ENCODE data around the gene APH1B. TPM values are rescaled to one million over a fixed set of nuclear protein-coding genes. Genes with fewer than 3 reads are reported as not detected.

The APH1B gene
- total RNA-seq, 1 donor from 2014 or later = 6.2 TPM

GRCh38 chr15:63330926-63331325 is 53.5 kb downstream of the APH1B start:
- Histone ChIP-seq H3K36me3 (no peaks in the 10 kb centered on the region), H3K4me3 (no peak overlapping the region), H3K4me1 (no peaks in the 10 kb centered on the region), H3K9me3 (replicated peaks) (no peaks in the 10 kb centered on the region), H3K27ac (replicated peaks) (no peak overlapping the region), H3K27me3 (ENCODE audit: low read depth) (no peaks in the 10 kb centered on the region)
- intact Hi-C loops (cut with micrococcal nuclease) = no loop called here
- DNase-seq = no peak
- TF ChIP-seq CTCF (IDR thresholded peaks at IDR 0.05; ENCODE audit: borderline replicate concordance) = no peak

- H3K4me1 ChIP-seq = no peaks in the 10 kb centered on the region
- intact Hi-C loops (cut with micrococcal nuclease) = no loop called here
- no peaks in the 10 kb centered on the region for H3K9me3 ChIP-seq (replicated peaks)
- no peak overlapping the region for H3K4me3 ChIP-seq
- no peaks in the 10 kb centered on the region for H3K36me3 ChIP-seq
- no peak for DNase-seq
- H3K27ac ChIP-seq (replicated peaks) = no peak overlapping the region
- no peaks in the 10 kb centered on the region for H3K27me3 ChIP-seq (ENCODE audit: low read depth)
- TF ChIP-seq CTCF (IDR thresholded peaks at IDR 0.05; ENCODE audit: borderline replicate concordance) = no peak
Measured at GRCh38 chr15:63331456-63331855, 54.1 kb downstream of the APH1B start.

GRCh38 chr15:63332367-63333124 is 55.1 kb downstream of the APH1B start:
- no peak overlapping the region for H3K4me3 ChIP-seq
- TF ChIP-seq CTCF (IDR thresholded peaks at IDR 0.05; ENCODE audit: borderline replicate concordance) = no peak
- no peaks in the 10 kb centered on the region for H3K27me3 ChIP-seq (ENCODE audit: low read depth)
- intact Hi-C loops (cut with micrococcal nuclease) = no loop called here
- no peak overlapping the region for H3K27ac ChIP-seq (replicated peaks)
- no peaks in the 10 kb centered on the region for H3K4me1 ChIP-seq
- DNase-seq = no peak
- no peaks in the 10 kb centered on the region for H3K9me3 ChIP-seq (replicated peaks)
- H3K36me3 ChIP-seq = no peaks in the 10 kb centered on the region

DNA sequence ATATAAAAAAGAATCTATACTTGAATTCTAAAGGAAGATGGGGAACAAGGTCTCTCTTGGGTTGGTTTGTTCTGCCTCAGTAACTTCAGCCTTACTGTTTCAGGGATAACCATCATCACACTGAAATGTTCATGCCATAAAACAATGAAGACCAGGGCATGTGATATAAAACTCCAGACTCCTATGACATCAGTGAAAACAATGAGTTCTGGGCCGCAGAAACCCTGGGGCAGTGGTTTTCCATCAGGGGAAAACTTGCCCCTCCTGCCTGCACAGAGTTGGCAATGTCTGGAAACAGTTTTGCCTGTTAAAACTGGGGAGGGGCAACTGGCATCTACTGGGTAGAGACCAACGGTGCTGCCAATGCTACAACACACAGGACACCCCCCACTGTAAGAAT is 57.4 kb downstream of the APH1B start:
- H3K4me1 ChIP-seq = no peaks in the 10 kb centered on the region
- no peaks in the 10 kb centered on the region for H3K36me3 ChIP-seq
- H3K9me3 ChIP-seq (replicated peaks) = no peaks in the 10 kb centered on the region
- TF ChIP-seq CTCF (IDR thresholded peaks at IDR 0.05; ENCODE audit: borderline replicate concordance) = no peak
- intact Hi-C loops (cut with micrococcal nuclease) = no loop called here
- no peak overlapping the region for H3K27ac ChIP-seq (replicated peaks)
- no peak overlapping the region for H3K4me3 ChIP-seq
- H3K27me3 ChIP-seq (ENCODE audit: low read depth) = no peaks in the 10 kb centered on the region
- no peak for DNase-seq

- DNase-seq = no peak
- no peak overlapping the region for H3K4me3 ChIP-seq
- TF ChIP-seq CTCF (IDR thresholded peaks at IDR 0.05; ENCODE audit: borderline replicate concordance) = no peak
- H3K9me3 ChIP-seq (replicated peaks) = no peaks in the 10 kb centered on the region
- peaks cover 5% of the 10 kb centered on the region for H3K27me3 ChIP-seq (ENCODE audit: low read depth)
- no peaks in the 10 kb centered on the region for H3K4me1 ChIP-seq
- no peak overlapping the region for H3K27ac ChIP-seq (replicated peaks)
- H3K36me3 ChIP-seq = no peaks in the 10 kb centered on the region
- intact Hi-C loops (cut with micrococcal nuclease) = no loop called here
Measured at GRCh38 chr15:63335543-63336240, 58.3 kb downstream of the APH1B start.

Data from left ventricle myocardium inferior (tissue), 1 donor.